Pons (tissue), 1 donor: ENCODE data around the gene KCNQ4.

Source experiments
- DNase-seq: peaks from one replicate; pipeline ENCODE4 v3.0.0-alpha.2; 2016; ENCODE audit warnings: low spot score

Gene KCNQ4

GRCh38 chr1:40777224-40777970 lies 6.2 kb upstream of the KCNQ4 start:
- no peak for DNase-seq

- no peak for DNase-seq
Observed at GRCh38 chr1:40780678-40781607, 2.6 kb upstream of the KCNQ4 start.

DNA sequence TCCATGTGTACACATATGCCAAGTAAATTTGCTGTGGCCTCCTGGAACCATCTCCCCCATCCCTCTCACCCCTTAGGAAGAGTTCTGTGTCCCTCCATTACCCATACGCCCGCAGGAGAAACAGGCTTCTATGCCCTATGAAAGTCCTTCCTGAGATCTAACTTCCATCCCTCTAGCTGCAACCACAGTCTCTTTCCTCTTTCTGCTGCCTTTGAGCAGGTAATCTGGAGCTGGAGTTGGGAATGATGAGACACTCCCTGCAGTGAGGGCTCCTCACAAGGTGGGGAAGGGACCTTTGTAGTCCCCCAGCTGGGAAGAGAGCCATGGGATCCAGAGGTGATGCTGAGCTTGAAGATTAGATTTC lies 2.0 kb upstream of the KCNQ4 start:
- no peak for DNase-seq

DNA sequence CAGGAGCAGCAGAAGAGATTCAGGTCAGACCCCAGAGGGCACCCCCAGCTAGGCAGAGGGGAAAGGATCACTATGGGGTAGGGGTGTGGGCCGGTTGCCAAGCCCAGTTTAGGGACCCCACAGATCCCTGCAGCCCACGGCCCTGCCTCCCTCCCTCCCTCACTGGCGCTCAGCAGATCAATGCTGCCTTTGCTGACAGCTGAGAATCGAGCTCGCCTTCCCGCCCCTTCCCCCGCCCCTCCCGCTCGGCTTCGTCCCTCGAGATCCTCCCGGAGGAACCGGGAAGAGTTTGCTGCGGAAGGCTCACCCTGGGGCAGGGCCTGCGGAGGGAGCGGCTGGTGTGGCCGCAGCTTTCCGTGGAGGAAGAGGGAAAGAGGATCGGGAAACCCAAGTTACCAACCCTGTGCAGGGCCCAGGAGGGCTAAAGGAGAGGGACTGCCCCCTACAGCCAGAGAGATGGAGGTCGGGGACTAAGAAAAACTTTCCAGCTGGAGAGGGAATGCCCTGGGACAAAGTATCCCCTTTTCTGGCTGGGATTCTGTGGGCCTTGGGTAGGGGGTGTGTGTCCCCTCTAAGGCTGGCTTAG lies 1.1 kb upstream of the KCNQ4 start:
- no peak for DNase-seq

- no peak for DNase-seq
Observed at GRCh38 chr1:40784141-40784770, 669 bp downstream of the KCNQ4 start.

DNA sequence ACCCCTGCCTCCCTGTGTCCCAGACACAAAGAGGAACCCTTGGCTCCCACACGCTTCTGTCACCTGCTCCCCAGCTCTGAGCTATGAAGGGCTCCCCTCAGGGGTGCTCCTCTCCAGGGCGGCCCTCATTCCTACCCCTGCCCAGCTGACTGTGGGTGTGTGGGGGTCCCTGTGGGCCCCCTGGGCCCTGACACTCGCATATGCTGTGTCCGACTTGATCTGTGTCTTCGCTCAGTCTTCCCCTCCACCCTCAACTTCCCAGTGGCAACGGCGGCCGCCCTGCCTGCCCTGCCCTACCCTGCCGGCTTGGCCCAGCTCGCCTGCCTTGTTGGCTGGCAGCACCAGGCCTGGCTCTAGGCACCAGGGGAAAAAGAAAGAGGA lies 1.2 kb downstream of the KCNQ4 start:
- DNase-seq = no peak

DNA sequence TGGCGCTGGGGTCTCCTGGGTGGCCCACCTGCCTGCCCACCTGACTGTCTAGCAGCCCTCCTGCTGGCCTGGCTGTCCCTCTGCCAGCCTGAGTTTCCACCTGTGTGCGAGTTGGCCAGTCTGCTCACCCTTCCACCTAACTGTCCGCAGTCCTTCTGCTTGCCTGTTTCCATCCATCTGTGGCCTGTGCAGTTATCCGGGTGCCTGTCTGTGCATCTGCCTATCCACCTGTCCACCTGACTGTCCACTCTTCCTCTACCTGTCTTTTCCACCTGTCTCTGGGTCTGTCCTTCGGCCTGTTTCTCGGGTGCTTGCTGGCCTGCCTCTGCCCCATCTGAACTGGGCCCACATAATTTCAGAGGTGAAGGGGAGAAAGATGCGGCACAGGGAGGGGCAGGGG lies 1.9 kb downstream of the KCNQ4 start:
- no peak for DNase-seq

- DNase-seq = no peak
Observed at GRCh38 chr1:40786171-40786994, 2.8 kb downstream of the KCNQ4 start.

- DNase-seq = no peak
Observed at GRCh38 chr1:40786995-40787705, 3.6 kb downstream of the KCNQ4 start.

- no peak for DNase-seq
Observed at GRCh38 chr1:40787737-40788560, 4.4 kb downstream of the KCNQ4 start.

GRCh38 chr1:40788561-40789341 lies 5.2 kb downstream of the KCNQ4 start:
- no peak for DNase-seq

GRCh38 chr1:40789342-40789598 lies 5.7 kb downstream of the KCNQ4 start:
- no peak for DNase-seq

GRCh38 chr1:40789661-40790430 lies 6.3 kb downstream of the KCNQ4 start:
- DNase-seq = no peak

- no peak for DNase-seq
Observed at GRCh38 chr1:40792036-40792435, 8.4 kb downstream of the KCNQ4 start.

DNA sequence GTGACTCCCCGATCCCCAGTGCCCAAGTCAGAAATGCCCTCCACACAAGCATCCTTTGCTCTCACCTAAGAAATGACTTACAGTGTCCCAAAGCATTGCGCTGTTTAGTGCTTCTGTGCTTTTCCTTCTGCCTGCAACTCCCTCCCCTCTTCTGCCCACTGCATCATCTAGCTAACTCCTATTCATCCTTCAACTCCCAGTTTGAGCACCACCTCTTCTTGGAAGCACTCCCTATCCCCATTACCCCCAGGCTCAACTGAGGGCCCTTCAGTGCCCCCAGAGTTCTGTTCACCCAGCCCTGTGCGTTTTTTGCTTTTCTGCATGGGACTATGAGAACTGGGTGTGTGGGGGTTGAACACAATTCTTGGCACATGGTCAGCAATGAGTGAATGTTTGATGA lies 10.0 kb downstream of the KCNQ4 start:
- no peak for DNase-seq

GRCh38 chr1:40794048-40794447 lies 10.5 kb downstream of the KCNQ4 start:
- DNase-seq = no peak

- DNase-seq = no peak
Observed at GRCh38 chr1:40794974-40795715, 11.6 kb downstream of the KCNQ4 start.
